Activated CD8-positive, alpha-beta memory T cell treated with anti-CD3 and anti-CD28 coated beads, Interleukin-2, amount 10 ng/mL, durations not matched to agents 7 days and 5 days (primary cell): ENCODE results near the gene PDZK1IP1. TPM values are rescaled to one million over a fixed set of nuclear protein-coding genes. Genes with fewer than 3 reads are reported as not detected.
A peak's percentile ranks its signal among the peaks of the same experiment; 100 is the strongest.

Source experiments
- ATAC-seq: fragments of 150-1000 bp; cut with Tn5 transposase; one replicate; pipeline ENCODE4 v1.10.0; 2021; ENCODE audit warnings: moderate library complexity
- CTCF ChIA-PET: fragments of 350-600 bp; sonication (Branson Sonifier 250); formaldehyde crosslinking; loops from one replicate; lab custom pipeline; 2021; ENCODE audit warnings: antibody characterized with exemption; lab: Charles Lee
- DNase-seq: peaks from one replicate; pipeline ENCODE4 v3.0.0-alpha.2; 2020
- H3K27ac Mint-ChIP-seq: one replicate; pipeline ENCODE4 v1.8.0; 2021; ENCODE audit warnings: mild to moderate bottlenecking, mixed read lengths
- H3K27me3 Mint-ChIP-seq: one replicate; pipeline ENCODE4 v1.8.0; 2021; ENCODE audit warnings: mixed read lengths
- H3K36me3 Mint-ChIP-seq: one replicate; pipeline ENCODE4 v1.8.0; 2021; ENCODE audit warnings: mild to moderate bottlenecking, mixed read lengths
- H3K4me1 Mint-ChIP-seq: one replicate; pipeline ENCODE4 v1.8.0; 2021; ENCODE audit warnings: mixed read lengths
- H3K4me3 Mint-ChIP-seq: one replicate; pipeline ENCODE4 v1.8.0; 2021; ENCODE audit warnings: mild to moderate bottlenecking, moderate library complexity, mixed read lengths
- H3K9me3 Mint-ChIP-seq: one replicate; pipeline ENCODE4 v1.8.0; 2022; ENCODE audit warnings: low read depth, mixed read lengths
- total RNA-seq, 2 experiments: library from RNA; stranded (reverse); gene quantifications; one replicate each; pipeline ENCODE4 v1.2.3, GENCODE V29; 2021

The PDZK1IP1 gene
- total RNA-seq, 2 experiments from 2014 or later: not detected

GRCh38 chr1:47187926-47188250 is 1.9 kb downstream of the PDZK1IP1 start:
- CTCF ChIA-PET: interaction anchor here (1.7 to 6.6 kb wide), 2 partner anchors 9 to 75 kb away, joined by 13 to 57 read pairs; no protein-coding TSS in a partner anchor
- H3K9me3 Mint-ChIP-seq: no peaks in the 10 kb centered on the region

DNA sequence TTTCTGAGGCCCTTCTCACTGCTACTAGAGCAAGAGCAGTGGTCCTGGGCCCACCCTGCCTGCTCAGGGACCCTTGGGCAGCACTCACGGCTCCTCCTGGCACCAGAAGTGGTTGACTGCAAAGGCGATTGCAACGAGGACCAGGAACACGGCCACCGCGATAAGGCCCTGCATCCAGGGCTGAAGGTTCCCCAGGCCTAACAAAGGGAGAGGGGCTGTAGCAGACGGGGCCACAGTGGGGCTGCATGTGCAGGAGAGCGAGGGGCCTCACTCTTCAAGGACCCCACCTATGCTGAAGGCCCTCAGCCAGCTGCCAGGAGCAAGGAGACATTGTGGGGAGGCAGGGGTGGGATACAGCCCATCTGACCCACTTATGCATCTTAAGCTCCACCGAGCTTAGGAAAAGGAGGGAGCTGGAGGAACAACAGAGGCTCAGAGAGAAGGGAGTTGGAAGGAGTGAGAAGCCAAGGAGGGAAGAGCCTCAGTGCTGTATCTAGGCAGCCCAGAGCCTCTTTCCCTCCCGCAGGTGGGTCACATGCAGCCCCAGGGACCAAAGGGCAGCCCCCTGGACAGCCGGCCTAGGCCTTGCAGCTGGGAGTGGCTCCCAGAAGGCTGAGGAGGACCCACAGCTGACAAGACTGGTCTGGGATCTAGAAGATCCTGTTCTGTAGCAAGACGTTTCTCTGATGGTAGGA is 2.5 kb downstream of the PDZK1IP1 start:
- Mint-ChIP-seq H3K9me3 (no peaks in the 10 kb centered on the region), H3K4me1 (no peaks in the 10 kb centered on the region), H3K36me3 (no peaks in the 10 kb centered on the region), H3K27ac (no peak overlapping the region), H3K27me3 (peaks cover 3% of the 10 kb centered on the region), H3K4me3 (no peak overlapping the region)
- peak; percentile 34 for DNase-seq
- ATAC-seq: no peak
- CTCF ChIA-PET: interaction anchor here (1.7 kb wide), 1 partner anchor 8 kb away, joined by 13 read pairs; no protein-coding TSS in a partner anchor

More at GRCh38 chr1:47187926-47188250, 1.9 kb downstream of the PDZK1IP1 start:
- no peaks in the 10 kb centered on the region for H3K4me1 Mint-ChIP-seq
- H3K27ac Mint-ChIP-seq: no peak overlapping the region
- peaks cover 3% of the 10 kb centered on the region for H3K27me3 Mint-ChIP-seq
- DNase-seq (peak; percentile 16), ATAC-seq (no peak)
- H3K36me3 Mint-ChIP-seq: no peaks in the 10 kb centered on the region
- no peak overlapping the region for H3K4me3 Mint-ChIP-seq

- no peak for ATAC-seq
- H3K4me3 Mint-ChIP-seq: no peak overlapping the region
- H3K4me1 Mint-ChIP-seq: no peaks in the 10 kb centered on the region
- no peaks in the 10 kb centered on the region for H3K9me3 Mint-ChIP-seq
- no peaks in the 10 kb centered on the region for H3K36me3 Mint-ChIP-seq
- peak; percentile 18 for DNase-seq
- CTCF ChIA-PET: interaction anchor here (1.3 kb wide), 1 partner anchor 8 kb away, joined by 3 read pairs; no protein-coding TSS in a partner anchor
- H3K27ac Mint-ChIP-seq: no peak overlapping the region
- H3K27me3 Mint-ChIP-seq: peaks cover 3% of the 10 kb centered on the region
Measured at GRCh38 chr1:47186267-47187185, 3.3 kb downstream of the PDZK1IP1 start.

DNA sequence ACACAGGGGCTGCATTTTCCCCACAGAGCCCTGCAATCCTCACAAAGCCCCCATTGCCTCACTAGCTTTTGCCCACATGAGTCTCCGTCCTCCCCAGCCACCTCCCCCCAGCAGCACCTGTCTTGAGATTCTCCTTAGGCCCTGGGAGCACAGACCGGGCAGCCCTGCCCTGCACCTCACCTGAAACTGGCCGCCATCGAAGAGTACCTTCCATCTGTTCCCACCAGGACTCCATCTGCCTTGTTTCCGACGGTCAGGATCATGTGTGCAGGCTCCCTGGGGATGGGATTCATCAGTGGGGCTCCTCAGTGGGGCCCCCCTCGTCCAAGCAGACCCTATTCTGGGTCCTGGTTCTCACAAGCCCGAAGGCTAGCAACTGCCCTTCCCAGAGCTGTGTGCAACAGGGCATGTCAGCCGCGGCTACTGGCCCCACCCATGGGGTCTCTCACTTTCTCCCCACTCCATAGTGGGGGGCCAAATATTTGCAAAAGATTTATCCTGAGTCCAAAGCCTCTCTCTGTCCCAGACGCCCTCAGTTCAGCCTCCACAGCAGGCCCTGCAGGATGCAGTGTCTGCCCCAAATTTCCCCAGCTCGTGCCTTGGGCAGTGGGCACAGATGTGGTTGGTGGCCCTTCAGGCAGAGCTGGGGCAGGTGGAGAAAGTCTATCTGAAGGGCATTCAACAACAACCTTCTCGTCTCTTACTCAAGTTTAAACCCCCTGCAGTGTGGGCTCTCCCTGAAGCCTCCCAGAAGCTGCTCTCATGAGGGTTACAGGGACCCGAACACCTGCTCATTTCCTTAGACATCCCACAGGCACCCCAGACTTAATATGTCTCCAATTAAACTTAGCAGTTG is 4.8 kb downstream of the PDZK1IP1 start:
- Mint-ChIP-seq H3K4me3 (no peak overlapping the region), H3K27ac (no peak overlapping the region), H3K9me3 (no peaks in the 10 kb centered on the region), H3K36me3 (no peaks in the 10 kb centered on the region), H3K27me3 (peaks cover 12% of the 10 kb centered on the region), H3K4me1 (no peaks in the 10 kb centered on the region)
- DNase-seq: no peak
- CTCF ChIA-PET: interaction anchor here (0.8 to 7.5 kb wide), 6 partner anchors 7 to 251 kb away, joined by 3 to 107 read pairs (median 4); partner anchors contain the start of genes CMPK1 and PDZK1IP1
- peak; percentile 26 for ATAC-seq

GRCh38 chr1:47184090-47184821 is 5.6 kb downstream of the PDZK1IP1 start:
- Mint-ChIP-seq H3K4me1 (peaks cover 5% of the 10 kb centered on the region), H3K27ac (no peak overlapping the region), H3K9me3 (no peaks in the 10 kb centered on the region), H3K36me3 (no peaks in the 10 kb centered on the region), H3K27me3 (peaks cover 19% of the 10 kb centered on the region), H3K4me3 (no peak overlapping the region)
- no peak for ATAC-seq
- no peak for DNase-seq
- CTCF ChIA-PET: interaction anchor here (0.7 to 7.5 kb wide), 6 partner anchors 8 to 252 kb away, joined by 3 to 107 read pairs (median 4); partner anchors contain the start of genes CMPK1 and PDZK1IP1

- H3K9me3 Mint-ChIP-seq: no peaks in the 10 kb centered on the region
- peaks cover 22% of the 10 kb centered on the region for H3K27me3 Mint-ChIP-seq
- no peak for DNase-seq
- CTCF ChIA-PET: interaction anchor here (0.5 to 7.5 kb wide), 7 partner anchors 8 to 777 kb away, joined by 3 to 107 read pairs (median 5); partner anchors contain the start of gene PDZK1IP1
- no peak overlapping the region for H3K4me3 Mint-ChIP-seq
- ATAC-seq: no peak
- no peak overlapping the region for H3K27ac Mint-ChIP-seq
- H3K4me1 Mint-ChIP-seq: peaks cover 10% of the 10 kb centered on the region
- H3K36me3 Mint-ChIP-seq: no peaks in the 10 kb centered on the region
Measured at GRCh38 chr1:47183308-47184089, 6.3 kb downstream of the PDZK1IP1 start.

GRCh38 chr1:47182676-47183235 is 7.1 kb downstream of the PDZK1IP1 start:
- CTCF ChIA-PET: interaction anchor here (0.5 to 7.5 kb wide), 3 partner anchors 10 to 776 kb away, joined by 3 to 107 read pairs (median 7); partner anchors contain the start of gene PDZK1IP1
- no peak for DNase-seq
- H3K9me3 Mint-ChIP-seq: no peaks in the 10 kb centered on the region
- H3K27me3 Mint-ChIP-seq: peaks cover 22% of the 10 kb centered on the region
- no peak for ATAC-seq
- H3K4me3 Mint-ChIP-seq: no peak overlapping the region
- H3K27ac Mint-ChIP-seq: no peak overlapping the region
- no peaks in the 10 kb centered on the region for H3K36me3 Mint-ChIP-seq
- peaks cover 10% of the 10 kb centered on the region for H3K4me1 Mint-ChIP-seq

GRCh38 chr1:47181955-47182675 is 7.7 kb downstream of the PDZK1IP1 start:
- H3K36me3 Mint-ChIP-seq: no peaks in the 10 kb centered on the region
- no peaks in the 10 kb centered on the region for H3K9me3 Mint-ChIP-seq

DNA sequence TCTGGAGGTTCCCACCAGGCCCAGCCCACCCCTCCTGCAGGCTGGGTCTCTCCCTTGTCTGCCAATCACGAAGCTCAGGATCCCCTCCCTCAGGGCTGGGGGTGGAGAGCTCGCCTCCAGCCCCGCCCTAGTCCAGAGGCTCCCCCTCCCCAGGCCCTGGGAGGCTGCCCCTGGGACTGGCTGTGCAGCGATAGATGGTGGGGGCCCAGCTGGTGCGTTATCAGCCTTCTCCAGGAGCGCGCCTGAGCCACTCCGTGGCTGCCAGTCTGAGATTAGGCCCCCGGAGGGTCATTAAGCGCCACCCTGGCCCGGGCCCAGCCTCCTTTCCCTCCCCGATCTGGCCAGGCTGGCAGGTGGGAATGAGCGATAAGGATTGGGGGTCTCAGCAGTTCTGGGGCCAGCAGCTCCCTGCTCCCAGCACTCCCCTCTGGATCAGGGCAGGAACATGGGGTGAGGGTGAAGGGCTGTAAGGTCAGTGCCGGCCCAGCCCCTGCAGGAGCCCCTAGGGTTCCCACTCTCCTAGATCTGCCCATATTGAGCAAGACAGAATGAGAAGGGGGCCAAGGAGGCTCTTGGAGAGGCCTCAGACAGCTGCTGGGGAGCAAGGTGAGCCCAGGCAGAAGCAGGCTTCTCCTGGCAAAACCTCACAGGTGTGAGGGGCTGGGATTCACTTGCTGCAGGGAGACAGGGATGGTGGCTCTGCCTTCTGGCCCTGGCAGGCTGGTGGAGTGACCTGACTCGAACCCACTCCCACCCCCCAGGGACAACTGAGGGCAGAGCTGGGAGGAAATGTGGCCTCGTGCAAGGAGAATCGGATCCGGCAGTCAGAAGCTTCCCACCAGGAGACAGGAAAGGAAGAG is 8.5 kb downstream of the PDZK1IP1 start:
- Mint-ChIP-seq H3K9me3 (no peaks in the 10 kb centered on the region), H3K27me3 (peaks cover 23% of the 10 kb centered on the region), H3K4me1 (peaks cover 10% of the 10 kb centered on the region), H3K4me3 (no peak overlapping the region), H3K36me3 (no peaks in the 10 kb centered on the region), H3K27ac (no peak overlapping the region)
- ATAC-seq (no peak), DNase-seq (no peak)
- CTCF ChIA-PET: interaction anchor here (0.6 to 7.5 kb wide), 4 partner anchors 11 to 153 kb away, joined by 3 to 107 read pairs (median 4); partner anchors contain the start of gene PDZK1IP1

More at GRCh38 chr1:47181955-47182675, 7.7 kb downstream of the PDZK1IP1 start:
- Mint-ChIP-seq H3K4me3 (no peak overlapping the region), H3K4me1 (peaks cover 10% of the 10 kb centered on the region), H3K27ac (no peak overlapping the region), H3K27me3 (peaks cover 23% of the 10 kb centered on the region)
- no peak for ATAC-seq
- DNase-seq: no peak
- CTCF ChIA-PET: interaction anchor here (1.1 to 7.5 kb wide), 3 partner anchors 10 to 81 kb away, joined by 5 to 107 read pairs (median 7); partner anchors contain the start of gene PDZK1IP1

GRCh38 chr1:47180603-47181094 is 9.2 kb downstream of the PDZK1IP1 start:
- Mint-ChIP-seq H3K27ac (no peak overlapping the region), H3K4me3 (no peak overlapping the region), H3K9me3 (no peaks in the 10 kb centered on the region), H3K4me1 (peaks cover 10% of the 10 kb centered on the region), H3K27me3 (peaks cover 23% of the 10 kb centered on the region), H3K36me3 (no peaks in the 10 kb centered on the region)
- no peak for ATAC-seq
- CTCF ChIA-PET: interaction anchor here (0.6 to 7.5 kb wide), 5 partner anchors 12 to 154 kb away, joined by 3 to 107 read pairs (median 5); partner anchors contain the start of gene PDZK1IP1
- no peak for DNase-seq
